CD4-positive, alpha-beta T cell treated with Interferon alpha-2 for 1 hour (primary cell): ENCODE results near the gene ENTPD8.
A peak's percentile ranks its signal among the peaks of the same experiment; 100 is the strongest.

Experiments used
- DNase-seq, 2 donors: peaks; one replicate each; pipeline ENCODE4 v3.0.0-alpha.2; 2020 to 2022

Gene ENTPD8

GRCh38 chr9:137445930-137446431 is 4.8 kb upstream of the ENTPD8 start:
- DNase-seq, result no peak

GRCh38 chr9:137445275-137445807 is 4.2 kb upstream of the ENTPD8 start:
- peak; percentile 85 to 89 for DNase-seq

GRCh38 chr9:137444106-137444790 is 3.1 kb upstream of the ENTPD8 start:
- no peak for DNase-seq

- DNase-seq, result no peak
Measured at GRCh38 chr9:137441935-137442321, 771 bp upstream of the ENTPD8 start.

GRCh38 chr9:137439158-137439714 is 1.9 kb downstream of the ENTPD8 start:
- DNase-seq, result no peak

GRCh38 chr9:137438591-137439157 is 2.5 kb downstream of the ENTPD8 start:
- no peak for DNase-seq

GRCh38 chr9:137437691-137438590 is 3.2 kb downstream of the ENTPD8 start:
- no peak for DNase-seq

GRCh38 chr9:137436761-137437600 is 4.2 kb downstream of the ENTPD8 start:
- DNase-seq, result no peak

DNA sequence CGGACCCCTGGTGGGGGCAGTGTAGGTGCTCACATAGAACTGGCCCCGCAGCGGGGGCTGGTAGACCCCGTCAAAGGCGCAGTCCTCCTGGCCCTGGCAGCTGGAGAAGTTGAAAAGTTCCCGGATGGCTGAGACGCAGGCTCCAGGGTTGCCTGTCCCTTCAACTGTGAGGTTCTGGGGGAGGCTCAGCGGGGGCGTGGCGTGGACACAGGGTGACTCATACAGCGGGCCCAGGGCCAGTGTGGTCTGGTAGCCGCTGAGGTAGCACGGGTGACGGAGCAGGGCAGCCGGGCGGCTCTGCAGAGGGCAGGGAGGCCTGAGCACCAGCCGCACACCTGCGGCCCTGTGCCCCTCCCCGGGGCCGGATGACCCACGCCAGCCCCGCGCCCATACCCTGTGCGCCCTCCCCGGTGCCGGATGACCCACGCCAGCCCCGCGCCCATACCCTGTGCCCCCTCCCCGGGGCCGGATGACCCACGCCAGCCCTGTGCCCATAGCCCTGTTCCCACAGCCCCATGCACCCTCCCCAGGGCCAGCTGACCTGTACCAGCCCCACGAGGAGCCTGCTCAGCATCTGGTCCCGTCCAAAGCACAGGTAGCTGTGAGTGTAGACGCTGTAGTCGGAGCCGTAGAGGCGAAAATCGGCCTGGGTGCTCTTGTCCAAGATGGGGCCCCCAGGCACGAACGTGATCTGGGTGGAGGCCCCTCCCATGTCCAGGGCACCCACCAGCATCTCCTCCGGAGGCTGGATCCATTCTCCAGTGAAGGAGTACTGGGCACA is 5.0 kb downstream of the ENTPD8 start:
- DNase-seq, result no peak

DNA sequence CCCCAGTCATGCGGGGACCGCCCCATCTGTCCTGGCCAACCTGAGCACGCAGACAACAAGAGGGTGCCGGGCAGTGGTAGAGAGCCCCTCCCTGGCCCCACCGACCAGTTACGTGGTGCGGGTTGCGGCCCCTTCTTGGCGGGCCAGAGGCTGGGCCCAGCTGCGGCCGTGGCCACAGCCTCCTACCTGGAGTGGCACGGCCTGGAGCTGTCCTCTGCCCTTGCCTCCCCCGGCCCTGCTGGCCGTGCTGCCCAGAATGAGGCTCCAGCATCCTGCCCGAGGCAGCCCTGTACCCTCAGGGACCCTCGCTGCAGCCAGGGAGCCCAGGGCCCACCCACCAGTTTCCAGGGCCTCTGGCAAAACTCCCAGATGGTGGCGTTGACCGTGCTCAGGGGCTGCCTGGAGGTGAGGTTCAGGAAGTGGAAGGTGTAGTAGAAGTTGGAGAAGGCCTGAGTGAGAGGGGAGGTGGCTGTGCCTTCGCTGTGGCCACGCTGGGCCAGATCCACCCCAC is 5.7 kb downstream of the ENTPD8 start:
- DNase-seq, result no peak

DNA sequence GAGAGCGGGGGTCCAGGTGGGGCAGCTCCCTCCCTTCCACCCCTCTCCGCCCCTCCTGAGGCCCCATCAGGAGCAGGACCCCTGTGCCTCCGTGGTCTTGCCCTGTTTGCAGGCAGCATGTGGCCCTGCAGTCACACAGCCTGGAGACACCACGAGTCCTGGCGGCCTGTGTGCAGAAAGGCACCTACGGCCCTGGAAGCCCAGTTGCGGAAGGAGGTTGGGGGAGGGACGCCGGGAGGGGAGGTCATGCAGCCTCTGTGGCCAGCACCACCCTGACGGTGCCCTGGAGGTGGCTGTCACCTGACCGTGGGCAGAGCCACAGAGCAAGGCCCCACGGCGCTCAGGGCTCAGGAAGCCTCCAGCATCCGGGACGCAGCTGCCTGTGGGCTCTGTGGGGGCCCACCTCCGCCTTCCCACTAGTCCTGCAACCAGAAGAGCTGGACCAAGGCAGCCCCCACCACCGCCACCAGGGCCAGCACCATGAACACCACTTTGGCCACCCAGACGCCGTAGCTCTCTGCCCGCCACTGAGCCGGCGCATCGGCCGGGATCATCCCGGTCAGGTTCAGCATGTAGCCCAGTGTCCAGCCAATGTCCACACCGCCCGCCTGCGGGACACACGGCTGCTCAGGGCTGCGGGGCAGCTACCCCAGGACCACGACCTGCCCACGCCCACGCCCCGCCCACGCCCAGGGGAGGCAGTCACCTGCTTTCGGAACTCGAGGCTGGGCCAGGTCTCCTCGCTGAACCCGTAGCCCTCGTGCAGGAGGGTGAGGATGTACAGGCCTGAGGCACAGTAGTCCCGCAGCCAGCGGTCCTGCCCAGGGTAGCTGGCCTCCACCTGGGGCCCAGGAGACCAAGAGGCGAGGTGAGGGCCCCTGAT is 6.4 kb downstream of the ENTPD8 start:
- DNase-seq, result no peak

DNA sequence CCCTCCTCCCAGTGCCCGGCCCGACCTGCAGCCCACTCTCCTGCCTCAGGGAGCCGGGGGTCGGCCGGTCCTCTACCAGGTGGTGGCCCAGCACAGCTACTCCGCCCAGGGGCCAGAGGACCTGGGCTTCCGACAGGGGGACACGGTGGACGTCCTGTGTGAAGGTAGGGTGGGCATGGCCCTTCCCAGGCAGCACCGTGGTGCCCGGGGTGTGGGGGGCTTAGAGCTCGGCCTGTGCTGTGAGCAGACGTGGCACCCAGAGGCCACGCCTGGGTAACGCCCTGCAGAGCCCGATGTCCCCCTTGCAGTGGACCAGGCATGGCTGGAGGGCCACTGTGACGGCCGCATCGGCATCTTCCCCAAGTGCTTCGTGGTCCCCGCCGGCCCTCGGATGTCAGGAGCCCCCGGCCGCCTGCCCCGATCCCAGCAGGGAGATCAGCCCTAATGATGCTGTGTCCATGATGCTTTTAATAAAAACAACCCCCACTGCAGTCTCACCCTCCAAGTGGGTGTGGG is 7.2 kb downstream of the ENTPD8 start:
- DNase-seq, result no peak

DNA sequence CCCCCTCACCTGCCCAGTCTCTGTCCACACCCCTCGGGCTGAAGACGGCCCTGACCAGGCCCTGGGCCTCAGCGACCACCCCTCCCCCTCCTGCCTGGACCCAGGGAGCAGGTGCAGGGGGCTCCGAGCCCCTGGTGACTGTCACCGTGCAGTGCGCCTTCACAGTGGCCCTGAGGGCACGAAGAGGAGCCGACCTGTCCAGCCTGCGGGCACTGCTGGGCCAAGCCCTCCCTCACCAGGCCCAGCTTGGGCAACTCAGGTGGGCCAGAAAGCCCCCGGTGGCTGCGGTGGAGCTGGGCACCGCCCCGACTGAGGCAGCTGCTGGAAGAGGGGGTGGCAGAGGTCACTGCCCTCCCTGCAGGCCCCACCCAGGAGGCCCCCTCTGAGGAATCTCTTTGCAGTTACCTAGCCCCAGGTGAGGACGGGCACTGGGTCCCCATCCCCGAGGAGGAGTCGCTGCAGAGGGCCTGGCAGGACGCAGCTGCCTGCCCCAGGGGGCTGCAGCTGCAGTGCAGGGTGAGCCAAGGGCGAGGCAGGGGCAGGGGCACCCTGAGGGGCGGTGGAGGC is 7.7 kb downstream of the ENTPD8 start:
- no peak for DNase-seq

DNA sequence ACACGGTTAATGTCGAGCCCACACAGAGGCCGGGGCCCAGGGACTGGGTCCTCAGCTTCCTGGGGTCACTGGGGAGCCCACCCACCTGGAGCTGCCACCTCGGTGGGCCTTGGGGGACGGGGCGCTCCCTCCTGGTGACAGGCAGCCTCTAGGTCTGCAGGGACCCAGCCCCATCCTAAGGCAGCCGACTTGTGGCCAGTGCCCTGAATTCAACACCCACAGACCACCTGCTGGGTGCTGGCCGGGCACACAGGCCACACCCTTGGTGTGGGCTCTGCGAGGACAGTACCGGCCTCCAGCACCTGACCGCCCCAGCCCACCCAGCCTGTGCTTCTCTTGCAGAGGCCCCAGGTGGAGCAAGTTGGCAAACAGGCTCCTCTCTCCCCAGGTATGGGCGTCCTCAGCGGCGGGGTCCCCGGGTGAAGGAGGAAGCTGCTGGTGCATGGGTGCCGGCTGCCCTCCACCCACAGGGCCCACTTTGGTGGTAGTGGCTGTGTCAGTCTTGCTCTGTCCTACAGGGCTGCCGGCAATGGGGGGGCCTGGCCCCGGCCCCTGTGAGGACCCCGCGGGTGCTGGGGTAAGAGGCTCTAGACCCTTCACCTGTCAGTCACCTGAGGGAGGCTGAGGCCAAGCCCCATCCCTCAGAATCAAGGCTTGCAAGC is 8.3 kb downstream of the ENTPD8 start:
- DNase-seq, result no peak

GRCh38 chr9:137431416-137431931 is 9.7 kb downstream of the ENTPD8 start:
- no peak for DNase-seq

DNA sequence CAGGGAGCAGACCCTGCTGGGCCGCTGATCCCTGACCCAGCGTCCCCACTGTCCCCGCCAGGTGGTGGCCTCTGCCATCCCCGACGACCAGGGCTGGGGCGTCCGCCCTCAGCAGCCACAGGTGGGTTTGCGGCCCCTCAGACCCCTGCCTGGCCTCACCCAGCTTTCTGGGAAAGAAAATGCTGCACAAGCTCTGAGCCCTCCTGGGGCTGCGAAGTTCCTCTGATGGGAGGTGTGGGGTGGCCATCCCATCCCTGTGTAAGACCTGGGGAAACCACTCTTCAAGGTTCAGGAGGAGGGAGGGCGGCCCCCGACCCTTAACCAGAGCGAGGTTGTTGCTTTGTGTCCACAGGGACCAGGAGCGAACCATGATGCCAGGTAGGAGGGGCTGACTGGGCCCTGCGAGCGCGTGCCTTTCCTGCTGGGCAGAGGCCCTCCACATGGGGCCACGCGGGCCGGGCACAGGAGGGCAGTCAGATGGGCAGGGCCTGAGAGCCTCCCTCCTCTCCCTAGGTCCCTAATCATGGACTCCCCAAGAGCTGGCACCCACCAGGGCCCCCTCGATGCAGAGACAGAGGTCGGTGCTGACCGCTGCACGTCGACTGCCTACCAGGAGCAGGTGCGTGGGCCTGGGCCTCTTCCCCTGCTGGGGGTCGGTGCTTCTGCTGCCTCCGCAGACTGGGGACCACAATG is 10.3 kb downstream of the ENTPD8 start:
- DNase-seq, result no peak

- no peak for DNase-seq
Measured at GRCh38 chr9:137429974-137430722, 11.0 kb downstream of the ENTPD8 start.
